ENCODE measurements around the gene AMIGO3.
A peak's percentile ranks its signal among the peaks of the same experiment; 100 is the strongest.
"Not testable (repeated sequence)": the region's sequence is repeated elsewhere in the genome, so short reads cannot be mapped to it uniquely, and the experiment has no call there.

AMIGO3 gene

GRCh38 chr3:49709852-49710251 lies 9.6 kb downstream of the AMIGO3 start:
- DNase-seq (ENCODE audit: low read depth) = no peak

DNA sequence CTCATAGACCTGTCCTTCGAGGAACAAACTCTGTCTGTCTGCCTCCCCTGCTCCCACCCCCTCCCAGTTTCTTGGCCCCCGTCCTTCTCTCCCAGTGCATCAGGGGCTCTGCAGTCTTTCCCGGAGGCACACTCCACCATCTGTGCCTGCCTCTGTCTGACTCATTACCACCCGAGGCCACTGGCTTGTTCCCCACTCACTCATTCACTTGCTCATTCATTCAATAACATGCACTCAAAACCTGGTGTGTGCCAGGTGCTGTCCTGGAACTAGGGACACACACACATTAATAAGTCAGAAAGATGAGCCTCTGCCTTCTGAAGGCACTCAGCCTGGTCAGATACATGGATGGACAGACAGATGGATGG lies 12.4 kb downstream of the AMIGO3 start:
- no peak for DNase-seq (ENCODE audit: low read depth)

- DNase-seq (ENCODE audit: low read depth) = no peak
Observed at GRCh38 chr3:49706456-49707112, 12.9 kb downstream of the AMIGO3 start.

DNA sequence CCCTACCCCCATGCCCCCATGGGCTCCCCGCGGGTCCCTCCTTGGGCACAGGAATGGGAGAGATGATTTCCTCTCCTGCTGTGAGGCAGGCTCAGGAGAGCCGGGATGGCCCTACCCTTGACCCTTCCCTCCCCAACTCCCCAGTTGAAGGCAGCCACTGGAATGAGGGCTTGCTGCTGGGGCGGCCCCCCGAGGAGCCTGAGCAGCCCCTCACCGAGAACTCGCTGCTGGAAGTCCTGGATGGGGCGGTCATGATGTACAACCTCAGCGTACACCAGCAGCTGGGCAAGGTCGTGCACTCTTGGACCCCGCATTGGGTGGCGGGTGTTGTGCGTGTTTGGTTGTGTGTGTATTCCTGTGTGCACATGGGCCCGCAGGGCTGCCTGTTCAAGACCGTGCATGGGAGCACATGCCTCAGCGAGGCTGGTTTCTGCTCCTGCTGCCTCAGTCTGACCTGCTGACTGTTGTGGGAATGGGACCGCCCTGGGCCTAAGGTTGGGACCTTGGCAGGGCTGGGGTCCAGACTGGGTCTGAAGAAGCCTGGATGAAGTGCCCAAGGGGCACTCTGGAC lies 14.0 kb downstream of the AMIGO3 start:
- DNase-seq (ENCODE audit: low read depth) = no peak

DNA sequence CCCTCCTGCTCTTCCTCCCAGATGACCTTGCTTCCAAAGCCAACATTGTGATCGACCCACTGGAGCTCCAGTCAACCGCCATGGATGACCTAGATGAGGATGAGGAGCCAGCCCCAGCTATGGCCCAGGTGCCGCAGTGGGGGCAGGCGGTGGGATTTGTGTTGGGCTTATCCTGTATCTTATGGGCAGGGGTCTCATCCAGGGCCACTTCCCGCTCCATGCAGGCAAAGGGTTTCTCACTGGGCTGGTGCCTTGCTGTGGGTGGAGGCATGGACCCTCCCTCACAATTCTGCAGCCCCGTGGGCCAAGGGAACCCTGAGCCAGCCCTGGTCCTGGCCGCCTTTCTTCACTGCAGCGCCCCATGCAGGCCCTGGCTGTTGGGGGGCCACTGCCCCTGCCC lies 14.9 kb downstream of the AMIGO3 start:
- no peak for DNase-seq (ENCODE audit: low read depth)

- no peak for DNase-seq (ENCODE audit: low read depth)
Observed at GRCh38 chr3:49703956-49704355, 15.5 kb downstream of the AMIGO3 start.

DNA sequence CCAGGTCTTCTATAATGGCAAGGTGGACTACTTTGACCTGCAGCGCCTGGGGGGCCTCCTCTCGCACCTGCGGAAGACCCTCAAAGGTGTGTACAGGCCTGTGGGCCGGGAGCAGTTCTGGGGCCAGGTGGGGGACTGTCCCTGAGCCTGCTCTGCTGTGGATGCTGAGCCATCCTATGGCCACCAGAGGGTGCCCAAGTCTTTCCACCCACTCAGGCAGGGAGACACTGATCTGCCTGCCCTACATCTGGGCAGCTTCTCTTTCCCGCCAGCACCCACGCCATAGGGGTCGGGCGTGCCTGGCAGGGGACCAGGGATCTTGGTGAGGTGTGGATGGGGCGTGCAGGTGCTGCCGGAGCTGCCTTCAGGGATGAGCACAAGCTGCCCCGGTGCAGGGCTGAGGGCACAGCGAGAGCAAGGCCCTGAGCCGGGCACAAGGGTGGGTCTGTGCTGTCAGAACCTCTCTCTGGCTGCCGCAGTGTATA lies 16.0 kb downstream of the AMIGO3 start:
- DNase-seq (ENCODE audit: low read depth) = peak; percentile 31

DNA sequence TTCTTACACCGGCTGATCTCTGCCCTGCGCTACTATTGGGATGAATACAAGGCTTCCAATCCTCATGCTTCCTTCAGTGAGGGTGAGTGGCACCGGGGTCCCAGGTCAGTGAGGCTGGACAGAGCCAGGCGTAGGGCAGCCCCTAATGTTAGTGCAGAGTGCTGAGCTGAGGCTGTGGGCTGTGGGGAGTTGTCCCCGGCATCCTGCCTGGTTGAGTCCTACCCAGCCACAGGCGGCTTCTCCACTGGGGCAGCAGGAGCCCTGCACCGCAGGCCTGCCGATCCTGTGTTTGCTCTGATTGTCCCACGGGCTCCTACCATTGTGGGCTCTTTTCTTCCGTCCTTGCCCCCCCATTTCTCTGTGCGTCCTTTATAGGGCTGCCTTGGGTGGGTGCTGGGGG lies 16.8 kb downstream of the AMIGO3 start:
- DNase-seq (ENCODE audit: low read depth) = no peak

DNA sequence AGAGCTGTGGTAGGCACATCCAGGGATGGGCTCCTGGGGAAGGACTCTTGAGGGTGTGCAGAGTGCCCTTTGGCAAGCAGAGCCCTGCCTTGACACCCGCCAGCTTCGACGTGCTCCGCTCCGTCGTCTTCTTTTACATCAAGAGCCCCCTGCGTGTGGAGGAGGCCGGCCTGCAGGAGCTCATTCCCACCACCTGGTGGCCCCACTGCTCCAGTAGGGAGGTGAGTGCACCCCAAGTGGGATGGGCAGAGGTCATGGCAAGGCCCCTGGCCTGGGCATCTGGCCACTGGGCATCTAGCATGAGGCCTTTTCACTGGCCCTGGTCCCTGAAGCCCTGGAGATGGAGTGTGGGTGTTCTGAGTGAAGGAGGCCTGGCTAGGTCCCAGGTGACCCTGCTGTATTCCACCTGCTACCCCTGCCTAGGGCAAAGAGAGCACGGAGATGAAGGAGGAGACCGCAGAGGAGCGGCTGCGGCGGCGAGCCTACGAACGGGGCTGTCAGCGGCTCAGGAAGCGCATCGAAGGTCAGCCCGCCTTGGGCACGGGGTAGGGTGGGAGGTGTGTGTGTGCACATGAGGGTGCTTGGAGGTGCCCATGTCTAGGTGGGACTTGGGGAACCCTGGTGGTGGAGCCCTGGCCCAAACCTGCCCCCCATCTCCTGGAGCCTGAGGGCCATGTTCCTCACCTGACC lies 18.0 kb downstream of the AMIGO3 start:
- DNase-seq (ENCODE audit: low read depth) = no peak

GRCh38 chr3:49700453-49701128 lies 18.9 kb downstream of the AMIGO3 start:
- no peak for DNase-seq (ENCODE audit: low read depth)

DNA sequence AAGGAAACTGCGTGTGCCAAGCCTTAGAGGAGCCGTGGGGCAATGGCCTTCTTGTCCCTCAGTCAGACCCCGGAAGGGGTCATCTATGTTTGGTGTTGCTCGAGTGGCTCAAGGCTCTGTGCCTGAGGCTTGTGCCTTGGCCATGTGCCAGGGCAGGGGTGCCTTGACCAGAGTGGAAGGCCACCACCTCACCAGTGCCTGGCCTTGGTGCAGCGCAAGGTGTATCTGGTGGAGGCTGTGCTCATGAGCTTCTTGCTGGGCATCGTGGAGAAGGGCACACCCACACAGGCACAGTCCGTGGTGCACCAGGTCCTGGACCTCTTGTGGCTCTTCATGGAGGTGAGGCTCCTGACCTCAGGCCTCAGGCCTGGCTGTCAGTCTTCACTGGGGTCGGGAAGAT lies 19.5 kb downstream of the AMIGO3 start:
- DNase-seq (ENCODE audit: low read depth) = no peak

DNA sequence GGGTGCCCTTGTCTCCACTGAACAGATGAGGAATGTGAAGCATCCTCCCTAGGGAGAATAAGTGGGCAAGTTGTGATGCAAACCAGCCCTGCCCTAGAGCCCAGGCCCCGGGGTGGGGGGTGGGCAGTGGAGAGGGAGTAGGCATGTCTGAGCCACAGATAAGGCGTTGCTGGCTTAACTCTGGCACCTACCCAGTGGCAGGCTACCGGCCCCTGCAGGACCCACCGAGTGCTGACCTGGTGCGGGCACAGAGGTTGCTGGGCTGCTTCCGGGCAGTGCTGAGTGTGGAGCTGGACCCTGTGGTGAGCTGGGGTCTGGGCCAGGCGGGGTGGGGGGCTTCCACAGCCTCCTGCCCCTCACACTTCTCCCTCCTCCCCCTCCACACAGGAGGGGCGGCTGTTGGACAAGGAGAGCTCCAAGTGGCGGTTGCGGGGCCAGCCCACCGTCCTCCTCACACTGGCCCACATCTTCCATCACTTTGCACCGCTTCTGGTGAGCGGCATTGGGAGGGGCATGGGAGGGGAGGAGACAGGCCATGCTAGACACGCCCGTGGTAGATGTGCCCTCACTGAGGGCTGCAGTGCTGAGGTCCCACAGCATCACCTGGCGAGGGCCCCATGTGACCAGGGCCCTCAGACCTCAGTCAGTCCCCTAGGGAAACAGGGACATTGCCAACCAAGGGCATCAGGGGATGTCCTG lies 20.1 kb downstream of the AMIGO3 start:
- no peak for DNase-seq (ENCODE audit: low read depth)

DNA sequence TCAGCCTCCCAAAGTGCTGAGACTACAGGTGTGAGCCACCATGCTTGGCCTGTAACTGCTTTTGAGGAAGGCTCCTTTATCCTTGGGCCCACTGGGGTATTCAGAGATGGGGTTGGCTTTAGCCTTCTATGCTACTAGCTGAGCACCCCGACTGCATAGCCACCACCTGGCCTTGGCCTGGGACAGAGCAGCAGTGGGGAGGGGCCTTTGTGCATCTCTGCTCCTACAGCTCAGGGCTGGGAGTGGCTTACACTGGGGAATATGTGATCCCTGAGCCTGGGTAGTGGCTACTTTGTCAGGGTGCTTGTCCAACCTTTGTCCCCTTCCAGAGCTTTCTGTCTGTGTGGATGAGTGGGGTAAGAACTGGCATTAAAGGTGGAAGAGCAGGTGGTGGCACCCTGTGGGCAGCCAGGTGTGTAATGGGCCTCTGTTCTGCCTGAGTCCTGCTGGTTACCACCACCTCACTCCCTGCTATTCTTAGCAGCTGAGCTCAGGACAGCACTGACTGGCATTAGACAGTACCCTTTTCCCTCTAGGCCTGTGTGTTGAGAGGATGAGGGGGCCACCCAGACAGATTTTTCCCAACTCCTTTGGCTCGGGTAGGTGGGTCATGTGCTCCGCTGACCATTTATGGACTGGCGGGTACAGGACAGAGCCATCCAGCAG lies 24.0 kb downstream of the AMIGO3 start:
- not testable (repeated sequence) for DNase-seq (ENCODE audit: low read depth)

GRCh38 chr3:49694409-49695070 lies 24.9 kb downstream of the AMIGO3 start:
- not testable (repeated sequence) for DNase-seq (ENCODE audit: low read depth)

- DNase-seq (ENCODE audit: low read depth) = not testable (repeated sequence)
Observed at GRCh38 chr3:49691481-49691880, 28.0 kb downstream of the AMIGO3 start.

DNA sequence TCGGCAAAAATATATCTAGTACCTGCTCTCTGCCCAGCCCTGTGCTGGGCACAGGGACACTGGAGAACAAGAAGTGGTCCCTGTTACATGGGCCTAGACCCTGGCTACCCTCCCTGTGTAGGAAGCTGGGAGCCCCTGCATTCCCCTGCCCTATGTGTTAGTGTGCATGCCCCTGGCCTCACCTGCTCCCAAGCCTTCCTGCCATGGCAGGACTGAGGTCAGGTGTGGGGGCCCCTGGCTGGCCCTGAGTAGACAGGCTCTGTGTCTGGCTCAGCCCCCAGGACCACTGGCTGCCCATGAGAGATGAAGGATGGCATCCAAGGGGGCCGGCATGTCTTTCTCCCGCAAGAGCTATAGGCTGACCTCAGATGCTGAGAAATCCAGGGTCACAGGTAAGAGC lies 28.6 kb downstream of the AMIGO3 start:
- not testable (repeated sequence) for DNase-seq (ENCODE audit: low read depth)

DNA sequence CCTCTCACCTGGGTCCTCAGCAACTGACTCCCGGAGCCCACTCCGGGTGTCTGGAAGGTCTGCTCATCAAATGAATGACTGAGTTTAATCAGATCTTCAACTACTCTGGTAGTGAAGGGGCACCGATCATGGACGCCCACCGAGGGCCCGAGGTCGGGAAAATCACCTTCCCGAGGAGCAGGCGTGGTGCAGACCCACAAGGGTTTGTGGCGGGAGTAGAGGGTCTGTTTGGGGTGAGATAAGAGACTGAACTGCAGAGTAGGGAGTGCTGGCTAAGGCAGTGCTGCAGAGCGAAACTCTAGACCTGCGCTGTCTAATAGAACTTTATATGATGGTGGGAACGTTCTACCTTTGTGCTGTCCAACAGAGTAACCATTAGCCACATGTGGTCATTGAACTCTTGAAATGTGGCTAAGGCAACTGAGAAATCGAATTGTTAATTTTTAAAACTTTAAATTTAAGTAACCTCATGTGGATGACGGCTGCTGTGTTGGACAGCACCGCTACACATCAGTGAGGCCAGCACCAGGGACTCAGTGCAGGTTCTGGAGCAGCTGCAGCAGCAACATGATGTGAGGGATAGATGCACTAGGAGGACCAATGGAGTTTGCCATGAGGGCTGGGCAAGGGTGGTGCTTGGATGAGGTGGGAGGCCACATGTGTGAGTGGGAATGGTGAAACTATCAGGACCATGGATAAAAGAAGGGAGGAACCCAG lies 29.4 kb downstream of the AMIGO3 start:
- not testable (repeated sequence) for DNase-seq (ENCODE audit: low read depth)

GRCh38 chr3:49689046-49689907 lies 30.2 kb downstream of the AMIGO3 start, which contains the start of the genes MST1 and RNF123:
TSS of gene MST1 (minus strand) at chr3:49689474. CDS start at chr3:49688691, 783 bp downstream.
TSS of gene RNF123 (plus strand) at chr3:49689557. CDS start at chr3:49691166, 1,609 bp downstream.
- peak; percentile 80 for DNase-seq (ENCODE audit: low read depth)

All from stromal cell of bone marrow (primary cell).